Mucosa of descending colon (tissue), 3 donors: ENCODE results near the gene TESMIN. TPM values are rescaled to one million over a fixed set of nuclear protein-coding genes. Genes with fewer than 3 reads are reported as not detected.

Source experiments
- ATAC-seq: fragments of 200-7000 bp; cut with Tn5 transposase; one replicate; pipeline ENCODE4 v1.9.1; 2020; ENCODE audit warnings: mild to moderate bottlenecking, moderate library complexity
- DNase-seq, 3 donors: peaks; one replicate each; pipeline ENCODE4 v3.0.0-alpha.2; 2020
- H3K36me3 ChIP-seq: fragments of 200-600 bp; one replicate; pipeline ENCODE4 v1.8.0; 2021; ENCODE audit warnings: low read depth, mild to moderate bottlenecking
- H3K4me1 ChIP-seq: fragments of 200-600 bp; one replicate; pipeline ENCODE4 v1.8.0; 2021; ENCODE audit warnings: low read depth, mild to moderate bottlenecking
- H3K4me3 ChIP-seq: fragments of 200-600 bp; one replicate; pipeline ENCODE4 v1.8.0; 2021; ENCODE audit warnings: mild to moderate bottlenecking
- H3K9me3 ChIP-seq: fragments of 200-600 bp; one replicate; pipeline ENCODE4 v1.8.0; 2021; ENCODE audit warnings: mild to moderate bottlenecking
- intact Hi-C, 2 donors: fragments of 100-400 bp; cut with DNase I in 1 of 2; cut with micrococcal nuclease in 1 of 2; formaldehyde crosslinking; loops; one replicate each; pipeline versions ENCODE4 v1.11.0 to v1.11.1; 2022; cut with DNase I, micrococcal nuclease
- total RNA-seq, 3 donors: library from RNA; stranded (reverse); fragmentation: NEBNext Ultra II Directional in 2 of 3; extraction: Animal tissue kit (Norgen Biotek cat#: 25700) in 2 of 3; gene quantifications; one replicate each; pipeline versions ENCODE4 v1.2.1 to v1.2.4, GENCODE V29; 2021 to 2023
- TF ChIP-seq, protein P1 (sequence below): fragments of 200-600 bp; IDR thresholded peaks from one replicate; pipeline ENCODE4 v1.8.0; 2022; ENCODE audit warnings: antibody characterized with exemption, mild to moderate bottlenecking
- donor health status: DM: no; HTN: no; CAD: no; lungs with moderate emphysema.
- donor health status: DM: no; HTN: no; CAD: no.
- donor health status: DM: no; HTN: yes; CAD: no.

TESMIN gene
- total RNA-seq, 3 donors from 2014 or later = 4.8 to 22.7 (median 16.7) TPM

- TF ChIP-seq, protein P1, sequence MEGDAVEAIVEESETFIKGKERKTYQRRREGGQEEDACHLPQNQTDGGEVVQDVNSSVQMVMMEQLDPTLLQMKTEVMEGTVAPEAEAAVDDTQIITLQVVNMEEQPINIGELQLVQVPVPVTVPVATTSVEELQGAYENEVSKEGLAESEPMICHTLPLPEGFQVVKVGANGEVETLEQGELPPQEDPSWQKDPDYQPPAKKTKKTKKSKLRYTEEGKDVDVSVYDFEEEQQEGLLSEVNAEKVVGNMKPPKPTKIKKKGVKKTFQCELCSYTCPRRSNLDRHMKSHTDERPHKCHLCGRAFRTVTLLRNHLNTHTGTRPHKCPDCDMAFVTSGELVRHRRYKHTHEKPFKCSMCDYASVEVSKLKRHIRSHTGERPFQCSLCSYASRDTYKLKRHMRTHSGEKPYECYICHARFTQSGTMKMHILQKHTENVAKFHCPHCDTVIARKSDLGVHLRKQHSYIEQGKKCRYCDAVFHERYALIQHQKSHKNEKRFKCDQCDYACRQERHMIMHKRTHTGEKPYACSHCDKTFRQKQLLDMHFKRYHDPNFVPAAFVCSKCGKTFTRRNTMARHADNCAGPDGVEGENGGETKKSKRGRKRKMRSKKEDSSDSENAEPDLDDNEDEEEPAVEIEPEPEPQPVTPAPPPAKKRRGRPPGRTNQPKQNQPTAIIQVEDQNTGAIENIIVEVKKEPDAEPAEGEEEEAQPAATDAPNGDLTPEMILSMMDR = no peak
- H3K9me3 ChIP-seq = no peaks in the 10 kb centered on the region
- no peaks in the 10 kb centered on the region for H3K4me1 ChIP-seq
- ATAC-seq (no peak), DNase-seq (no peak)
- no peak overlapping the region for H3K4me3 ChIP-seq
- intact Hi-C loops = no loop called here
- no peaks in the 10 kb centered on the region for H3K36me3 ChIP-seq
Measured at GRCh38 chr11:68658097-68658496, 93.2 kb downstream of the TESMIN start.

Other genes starting within 250 kb of the TESMIN start
- gene GAL, start 67.0 kb downstream of the TESMIN start, total RNA-seq = 1 to 10 TPM; 1.5 to 8.4 (median 2.4) TPM
- 100 to 1,000 TPM; 130 to 191 (median 144) TPM for gene CPT1A, start 90.4 kb upstream of the TESMIN start, total RNA-seq
- gene MRPL21, start 152.3 kb upstream of the TESMIN start, total RNA-seq = 10 to 100 TPM; 49.2 to 78.4 (median 72.6) TPM
- gene IGHMBP2, start 152.4 kb upstream of the TESMIN start, total RNA-seq = 10 to 100 TPM; 19.7 to 44.7 (median 25.8) TPM
- under 1 TPM in 1 of 3 donors, not detected in 2; 0.41 TPM for gene MRGPRD, start 229.5 kb upstream of the TESMIN start, total RNA-seq